ENCODE results near the gene SCARF2. TPM values are rescaled to one million over a fixed set of nuclear protein-coding genes. Genes with fewer than 3 reads are reported as not detected.
A peak's percentile ranks its signal among the peaks of the same experiment; 100 is the strongest.

The SCARF2 gene
- total and polyA plus RNA-seq, 9 donors, result 8.9 to 22.9 (median 19.7) TPM

DNA sequence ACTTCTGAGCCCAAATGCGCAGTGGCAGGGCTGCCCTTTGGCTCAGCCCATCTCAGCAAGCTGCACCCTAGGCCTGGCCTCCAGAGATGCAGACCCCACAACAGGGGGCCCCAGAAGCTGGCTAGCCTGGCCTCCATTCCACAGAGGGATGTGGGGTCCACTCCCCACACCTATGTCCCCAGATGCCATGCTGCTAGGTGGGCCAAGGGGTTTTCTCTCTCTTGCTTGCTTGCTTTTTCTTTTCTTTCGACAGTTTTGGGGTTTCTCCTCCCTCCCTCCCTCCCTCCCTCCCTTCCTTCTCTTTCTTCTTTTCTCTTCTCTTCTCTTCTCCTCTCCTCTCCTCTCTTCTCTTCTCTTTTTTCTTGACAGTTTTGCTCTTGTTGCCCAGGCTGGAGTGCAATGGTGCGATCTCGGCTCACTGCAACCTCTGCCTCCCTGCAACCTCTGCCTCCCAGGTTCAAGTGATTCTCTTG, 9.6 kb downstream of the SCARF2 start:
- Histone ChIP-seq H3K27ac (ENCODE audit: low read length) (no peak overlapping the region), H3K4me1 (ENCODE audit: control insufficient read depth, insufficient read depth, low read length) (peaks cover 38% of the 10 kb centered on the region), H3K36me3 (ENCODE audit: control insufficient read depth, insufficient read depth, low read length) (peaks cover 31% of the 10 kb centered on the region), H3K9me3 (replicated peaks; ENCODE audit: control insufficient read depth, low read depth, low read length) (no peaks in the 10 kb centered on the region), H3K4me3 (ENCODE audit: low read length) (no peak overlapping the region), H3K27me3 (ENCODE audit: control insufficient read depth, insufficient read depth, low read length) (peaks cover 46% of the 10 kb centered on the region)
- WGBS (ENCODE audit: insufficient coverage), result 91% methylated on average over 4 of the region's 4 CpGs
- no peak for DNase-seq

GRCh38 chr22:20427104-20427944, 10.3 kb downstream of the SCARF2 start:
- no peak for DNase-seq
- peaks cover 44% of the 10 kb centered on the region for H3K4me1 ChIP-seq (ENCODE audit: control insufficient read depth, insufficient read depth, low read length)
- peaks cover 46% of the 10 kb centered on the region for H3K27me3 ChIP-seq (ENCODE audit: control insufficient read depth, insufficient read depth, low read length)
- no peak overlapping the region for H3K4me3 ChIP-seq (ENCODE audit: low read length)
- no peak overlapping the region for H3K27ac ChIP-seq (ENCODE audit: low read length)
- H3K36me3 ChIP-seq (ENCODE audit: control insufficient read depth, insufficient read depth, low read length), result peaks cover 31% of the 10 kb centered on the region
- H3K9me3 ChIP-seq (replicated peaks; ENCODE audit: control insufficient read depth, low read depth, low read length), result no peaks in the 10 kb centered on the region
- whole genome bisulfite sequencing (ENCODE audit: insufficient coverage), result 86% methylated on average over 6 of the region's 8 CpGs

- no peak overlapping the region for H3K4me3 ChIP-seq (ENCODE audit: low read length)
Observed at GRCh38 chr22:20426259-20426615, 11.4 kb downstream of the SCARF2 start.

DNA sequence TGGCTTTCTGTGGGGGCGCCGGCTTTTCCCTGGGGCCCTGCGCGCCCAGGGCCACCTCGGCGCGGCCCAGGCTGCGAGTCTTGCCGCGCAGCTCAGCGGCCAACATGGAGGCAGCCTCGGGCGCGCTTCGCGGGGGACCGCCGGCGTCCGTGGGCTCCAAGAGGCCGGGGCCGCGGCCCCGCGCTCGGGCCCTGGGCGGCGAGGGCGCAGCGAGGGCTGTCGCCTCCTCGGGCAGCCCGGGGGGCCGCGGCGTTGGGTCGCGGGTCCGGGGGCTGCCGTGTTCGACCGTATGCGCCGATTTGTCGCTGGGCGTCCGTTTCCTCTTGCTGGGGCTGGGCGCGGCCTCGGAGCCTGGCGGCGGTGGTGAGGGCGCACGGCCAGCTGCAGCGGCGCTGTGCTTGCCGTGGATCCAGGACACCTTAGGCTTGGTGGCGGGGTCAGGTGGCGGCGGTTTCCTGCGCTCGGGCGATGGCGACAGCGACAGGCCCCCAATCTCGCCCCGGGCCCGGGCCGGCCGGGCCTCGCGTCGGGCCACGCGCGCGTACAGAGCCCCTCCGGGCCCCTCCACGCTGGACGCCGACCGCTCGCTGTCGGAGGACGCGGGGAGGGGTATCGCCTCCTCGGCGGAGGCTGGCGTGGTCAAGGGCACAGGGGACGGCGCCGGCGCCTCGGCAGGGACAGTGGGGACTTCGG, 11.9 kb downstream of the SCARF2 start:
- WGBS (ENCODE audit: insufficient coverage), result 56% methylated on average over 92 of the region's 96 CpGs
- no peak overlapping the region for H3K4me3 ChIP-seq (ENCODE audit: low read length)
- no peak for DNase-seq
- peaks cover 35% of the 10 kb centered on the region for H3K4me1 ChIP-seq (ENCODE audit: control insufficient read depth, insufficient read depth, low read length)
- H3K27ac ChIP-seq (ENCODE audit: low read length), result no peak overlapping the region
- H3K27me3 ChIP-seq (ENCODE audit: control insufficient read depth, insufficient read depth, low read length), result peaks cover 34% of the 10 kb centered on the region
- peaks cover 31% of the 10 kb centered on the region for H3K36me3 ChIP-seq (ENCODE audit: control insufficient read depth, insufficient read depth, low read length)
- H3K9me3 ChIP-seq (replicated peaks; ENCODE audit: control insufficient read depth, low read depth, low read length), result no peaks in the 10 kb centered on the region

More at GRCh38 chr22:20426259-20426615, 11.4 kb downstream of the SCARF2 start:
- 84% methylated on average over 9 of the region's 12 CpGs for WGBS (ENCODE audit: insufficient coverage)
- DNase-seq, result no peak
- peaks cover 38% of the 10 kb centered on the region for H3K27me3 ChIP-seq (ENCODE audit: control insufficient read depth, insufficient read depth, low read length)
- H3K36me3 ChIP-seq (ENCODE audit: control insufficient read depth, insufficient read depth, low read length), result peaks cover 31% of the 10 kb centered on the region
- no peaks in the 10 kb centered on the region for H3K9me3 ChIP-seq (replicated peaks; ENCODE audit: control insufficient read depth, low read depth, low read length)
- no peak overlapping the region for H3K27ac ChIP-seq (ENCODE audit: low read length)
- H3K4me1 ChIP-seq (ENCODE audit: control insufficient read depth, insufficient read depth, low read length), result peaks cover 39% of the 10 kb centered on the region

GRCh38 chr22:20424932-20425565, 12.6 kb downstream of the SCARF2 start:
- Histone ChIP-seq H3K27me3 (ENCODE audit: control insufficient read depth, insufficient read depth, low read length) (peaks cover 28% of the 10 kb centered on the region), H3K9me3 (replicated peaks; ENCODE audit: control insufficient read depth, low read depth, low read length) (no peaks in the 10 kb centered on the region), H3K4me1 (ENCODE audit: control insufficient read depth, insufficient read depth, low read length) (peaks cover 32% of the 10 kb centered on the region), H3K27ac (ENCODE audit: low read length) (no peak overlapping the region), H3K36me3 (ENCODE audit: control insufficient read depth, insufficient read depth, low read length) (peaks cover 27% of the 10 kb centered on the region), H3K4me3 (ENCODE audit: low read length) (no peak overlapping the region)
- WGBS (ENCODE audit: insufficient coverage), result 83% methylated on average over 58 of the region's 59 CpGs
- peak; percentile 71 for DNase-seq

DNA sequence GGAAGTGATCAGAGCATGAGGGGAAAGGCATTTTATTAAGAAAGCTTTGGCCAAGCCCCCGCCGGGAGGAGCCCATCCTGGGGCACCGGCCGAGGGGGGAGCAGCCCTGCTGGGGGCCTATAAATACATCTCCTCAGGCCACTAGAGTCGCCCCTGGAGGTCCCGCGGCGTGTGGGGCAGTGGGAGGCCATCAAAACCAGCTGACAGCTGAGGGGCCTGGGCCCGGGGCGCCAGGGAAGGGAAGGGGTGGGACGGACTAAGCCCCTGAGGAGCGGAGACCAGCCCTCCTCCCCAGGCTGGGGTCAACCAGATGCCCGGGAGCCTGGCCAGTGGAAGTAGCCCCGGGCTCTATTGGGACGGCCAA, 13.1 kb downstream of the SCARF2 start:
- peak overlapping the region; percentile 55 for H3K27ac ChIP-seq (ENCODE audit: low read length)

GRCh38 chr22:20423906-20424551, 13.6 kb downstream of the SCARF2 start:
- H3K27me3 ChIP-seq (ENCODE audit: control insufficient read depth, insufficient read depth, low read length), result peaks cover 21% of the 10 kb centered on the region
- peaks cover 19% of the 10 kb centered on the region for H3K36me3 ChIP-seq (ENCODE audit: control insufficient read depth, insufficient read depth, low read length)
- H3K4me1 ChIP-seq (ENCODE audit: control insufficient read depth, insufficient read depth, low read length), result peaks cover 32% of the 10 kb centered on the region
- H3K9me3 ChIP-seq (replicated peaks; ENCODE audit: control insufficient read depth, low read depth, low read length), result no peaks in the 10 kb centered on the region
- peak; percentile 49 for DNase-seq
- peak overlapping the region; percentile 55 for H3K27ac ChIP-seq (ENCODE audit: low read length)
- H3K4me3 ChIP-seq (ENCODE audit: low read length), result no peak overlapping the region
- WGBS (ENCODE audit: insufficient coverage), result 43% methylated on average over 22 of the region's 31 CpGs

More for the DNA sequence above, 13.1 kb downstream of the SCARF2 start:
- Histone ChIP-seq H3K9me3 (replicated peaks; ENCODE audit: control insufficient read depth, low read depth, low read length) (no peaks in the 10 kb centered on the region), H3K4me1 (ENCODE audit: control insufficient read depth, insufficient read depth, low read length) (peaks cover 32% of the 10 kb centered on the region), H3K36me3 (ENCODE audit: control insufficient read depth, insufficient read depth, low read length) (peaks cover 22% of the 10 kb centered on the region), H3K4me3 (ENCODE audit: low read length) (no peak overlapping the region), H3K27me3 (ENCODE audit: control insufficient read depth, insufficient read depth, low read length) (peaks cover 23% of the 10 kb centered on the region)
- no peak for DNase-seq
- WGBS (ENCODE audit: insufficient coverage), result 8% methylated on average over 5 of the region's 15 CpGs

GRCh38 chr22:20423008-20423905, 14.4 kb downstream of the SCARF2 start:
- WGBS (ENCODE audit: insufficient coverage), result 58% methylated on average over 18 of the region's 20 CpGs
- H3K27ac ChIP-seq (ENCODE audit: low read length), result peak overlapping the region; percentile 83
- peak; percentile 78 for DNase-seq

DNA sequence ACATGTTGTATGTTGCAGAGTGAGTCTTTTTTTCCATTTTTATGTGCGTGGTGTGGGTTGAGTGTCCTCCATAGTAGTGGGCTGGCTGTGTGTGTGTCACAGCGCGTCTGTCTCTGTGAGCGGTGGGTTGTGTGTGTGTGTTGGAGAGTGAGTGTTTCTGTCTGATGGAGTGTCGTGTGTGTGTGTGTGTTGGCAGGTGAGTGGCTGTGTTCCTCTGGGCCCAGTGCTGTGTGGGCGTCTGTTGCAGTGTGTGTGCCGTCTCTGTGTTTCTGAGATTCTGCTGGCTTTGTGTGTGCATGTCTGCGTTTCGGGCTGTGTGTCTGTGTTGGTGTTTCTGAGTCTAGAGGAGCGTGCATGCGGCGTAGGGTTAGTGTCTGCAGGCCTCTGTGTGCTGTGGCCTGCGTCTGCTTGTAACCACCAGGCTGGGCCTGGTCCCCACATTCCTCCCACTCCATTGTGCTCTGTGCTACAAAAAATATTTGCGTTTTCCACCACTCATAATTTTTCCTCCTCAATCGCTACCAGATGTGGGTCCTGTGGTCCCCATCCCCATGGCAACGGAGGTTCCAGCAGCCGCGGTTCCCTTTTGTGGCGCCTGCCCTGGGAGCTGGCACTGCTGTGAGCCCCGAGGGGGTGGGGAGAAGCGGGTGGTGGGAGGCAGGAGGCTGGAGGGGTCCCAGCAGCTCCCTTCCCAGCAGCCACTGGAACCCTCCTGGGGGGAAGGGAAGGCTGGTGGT, 15.2 kb downstream of the SCARF2 start:
- H3K27ac ChIP-seq (ENCODE audit: low read length), result peak overlapping the region; percentile 83

More at GRCh38 chr22:20423008-20423905, 14.4 kb downstream of the SCARF2 start:
- Histone ChIP-seq H3K36me3 (ENCODE audit: control insufficient read depth, insufficient read depth, low read length) (peaks cover 12% of the 10 kb centered on the region), H3K4me1 (ENCODE audit: control insufficient read depth, insufficient read depth, low read length) (peaks cover 36% of the 10 kb centered on the region), H3K9me3 (replicated peaks; ENCODE audit: control insufficient read depth, low read depth, low read length) (no peaks in the 10 kb centered on the region), H3K27me3 (ENCODE audit: control insufficient read depth, insufficient read depth, low read length) (peaks cover 18% of the 10 kb centered on the region), H3K4me3 (ENCODE audit: low read length) (no peak overlapping the region)

More for the DNA sequence above, 15.2 kb downstream of the SCARF2 start:
- Histone ChIP-seq H3K36me3 (ENCODE audit: control insufficient read depth, insufficient read depth, low read length) (peaks cover 7% of the 10 kb centered on the region), H3K4me3 (ENCODE audit: low read length) (no peak overlapping the region), H3K4me1 (ENCODE audit: control insufficient read depth, insufficient read depth, low read length) (peaks cover 37% of the 10 kb centered on the region), H3K9me3 (replicated peaks; ENCODE audit: control insufficient read depth, low read depth, low read length) (no peaks in the 10 kb centered on the region), H3K27me3 (ENCODE audit: control insufficient read depth, insufficient read depth, low read length) (peaks cover 17% of the 10 kb centered on the region)
- WGBS (ENCODE audit: insufficient coverage), result 22% methylated on average over 18 of the region's 21 CpGs
- DNase-seq, result peak; percentile 92

All from muscle of leg (tissue), 11 donors.